ENCODE measurements around the gene RPP40. TPM values are rescaled to one million over a fixed set of nuclear protein-coding genes. Genes with fewer than 3 reads are reported as not detected.
"Not testable (repeated sequence)": the region's sequence is repeated elsewhere in the genome, so short reads cannot be mapped to it uniquely, and the experiment has no call there.

Gene RPP40
- total RNA-seq, 2 donors from 2014 or later = 3.3 to 3.4 TPM

DNA sequence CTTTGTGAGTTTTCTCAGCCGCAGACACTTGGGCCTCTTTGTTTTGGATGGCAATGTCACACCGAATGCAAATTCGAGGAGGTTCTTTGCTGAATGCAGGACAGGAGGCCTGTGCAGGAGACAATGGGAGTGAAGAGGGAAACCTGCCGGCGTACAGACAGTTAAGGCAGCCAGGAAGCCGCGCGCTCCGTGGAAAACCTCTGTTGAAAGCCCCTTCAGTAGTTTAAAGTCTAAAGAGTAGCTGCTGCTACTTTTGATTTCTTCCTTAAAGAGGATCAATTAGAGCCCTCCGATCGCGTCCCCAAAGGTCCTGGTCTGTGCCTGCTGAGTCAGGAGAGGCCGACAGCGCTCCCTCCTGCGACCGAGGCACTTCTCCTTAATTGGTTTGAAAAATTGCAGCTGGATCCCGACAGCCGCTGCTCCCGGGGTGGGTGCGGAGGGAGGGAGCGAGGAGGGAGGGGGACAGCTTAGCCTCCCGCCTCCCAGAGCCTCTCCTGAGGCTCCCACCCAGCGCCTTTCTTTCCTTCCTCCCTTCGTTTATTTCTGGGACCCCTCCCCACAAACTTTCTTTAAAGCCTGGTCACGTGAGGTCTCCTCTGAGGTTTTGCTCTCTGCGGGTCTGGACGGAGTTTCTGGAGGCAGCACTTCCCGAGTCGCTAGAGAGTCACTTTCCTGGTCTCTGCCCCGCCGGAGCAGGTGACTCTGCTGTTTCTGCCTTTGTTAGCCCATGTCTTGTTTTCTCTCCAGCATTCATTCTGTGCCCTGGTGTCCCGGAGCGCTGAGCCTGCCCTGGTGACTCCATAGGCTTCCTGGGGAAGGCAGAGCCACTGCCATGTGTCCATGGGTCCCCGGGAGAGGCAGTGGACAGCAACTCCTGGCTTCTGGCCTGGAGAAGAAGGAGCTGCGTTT, 22.3 kb upstream of the RPP40 start:
- DNase-seq (peak; percentile 57 to 65), ATAC-seq (peak; percentile 75)
- intact Hi-C loops (cut with DNase I, micrococcal nuclease) = no loop called here

DNA sequence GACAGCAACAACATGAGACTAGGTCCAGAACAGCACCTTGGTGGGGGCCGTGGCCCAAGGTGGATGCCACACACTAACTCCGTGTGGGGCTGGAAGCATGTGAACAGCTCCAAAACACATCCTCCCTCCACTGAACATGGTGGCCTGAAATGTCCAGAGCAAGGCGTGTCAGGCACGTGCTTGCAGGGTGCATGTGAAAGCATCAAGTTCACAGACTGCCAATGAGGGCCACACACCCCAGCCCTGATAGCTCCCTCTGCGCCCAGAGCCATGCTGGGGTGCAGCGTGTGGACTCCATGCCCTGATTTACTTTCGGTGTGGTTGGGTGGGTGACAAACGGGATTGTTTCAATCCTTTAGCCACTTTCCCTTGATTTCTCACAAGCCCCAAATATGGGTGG, 20.1 kb upstream of the RPP40 start:
- intact Hi-C loops (cut with DNase I, micrococcal nuclease) = no loop called here
- DNase-seq = no peak
- no peak for ATAC-seq

DNA sequence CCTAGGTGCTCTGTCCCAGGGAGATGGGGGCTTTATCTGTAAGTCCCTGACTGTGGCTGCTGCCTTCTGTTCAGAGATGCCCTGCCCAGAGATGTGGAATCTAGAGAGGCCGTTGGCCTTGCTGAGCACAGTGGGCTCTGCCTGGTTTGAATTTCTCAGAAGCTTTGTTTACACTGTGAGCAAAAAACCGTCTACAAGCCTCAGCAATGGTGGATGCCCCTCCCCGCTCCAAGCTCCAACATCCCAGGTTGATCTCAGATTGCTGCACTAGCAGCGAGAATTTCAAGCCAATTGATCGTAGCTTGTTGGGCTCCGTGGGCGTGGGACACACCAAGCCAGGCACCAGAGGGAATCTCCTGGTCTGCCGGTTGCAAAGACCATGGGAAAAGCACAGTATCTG, 16.3 kb upstream of the RPP40 start:
- ATAC-seq = no peak
- intact Hi-C loops (cut with DNase I, micrococcal nuclease) = no loop called here

DNA sequence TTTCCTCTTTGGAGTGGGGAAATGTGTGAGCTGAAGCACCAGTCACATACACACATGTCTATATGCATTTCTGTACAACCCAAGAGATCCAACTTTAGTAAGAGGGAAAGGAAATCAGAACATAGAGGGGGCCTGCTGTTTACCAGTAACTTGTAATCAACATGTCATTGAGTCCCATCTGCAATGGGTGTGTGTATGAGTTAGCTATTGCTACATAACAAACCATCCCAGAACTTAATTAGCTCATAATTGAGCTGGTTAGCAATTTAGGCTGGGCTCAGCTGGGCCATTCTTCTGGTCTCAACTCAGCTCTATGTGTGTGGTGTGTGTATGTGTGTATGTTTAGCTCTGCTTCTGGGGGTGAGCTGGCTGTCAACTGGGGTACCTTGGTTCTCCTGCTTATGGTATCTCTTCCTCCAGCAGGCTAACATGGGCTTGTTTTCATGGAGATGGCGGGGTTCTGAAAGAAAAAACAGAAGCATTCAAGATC, 10.3 kb upstream of the RPP40 start:
- ATAC-seq (no peak), DNase-seq (no peak)
- intact Hi-C loops (cut with DNase I, micrococcal nuclease) = no loop called here

More for the DNA sequence above, 16.3 kb upstream of the RPP40 start:
- no peak for DNase-seq

DNA sequence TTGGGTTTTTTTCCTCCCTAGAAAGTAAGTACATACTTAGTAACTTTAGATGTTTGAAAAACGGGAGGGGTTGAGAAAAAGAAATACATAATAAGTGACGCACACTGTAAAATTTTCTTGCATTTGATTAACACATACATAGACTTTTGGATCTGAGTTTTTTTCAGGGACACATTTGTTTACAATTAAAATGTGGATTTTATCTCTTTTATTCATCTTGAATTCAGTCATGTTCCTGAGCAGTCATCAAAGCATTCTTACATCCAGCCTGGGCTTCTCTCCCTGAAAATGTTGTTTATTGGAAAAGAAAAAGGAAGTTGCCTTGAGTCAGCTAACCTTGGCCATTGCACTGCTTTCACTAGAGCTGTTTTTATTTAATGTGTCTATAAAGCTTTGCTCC, 8.7 kb upstream of the RPP40 start:
- intact Hi-C loops (cut with DNase I, micrococcal nuclease) = no loop called here
- DNase-seq = no peak
- no peak for ATAC-seq

DNA sequence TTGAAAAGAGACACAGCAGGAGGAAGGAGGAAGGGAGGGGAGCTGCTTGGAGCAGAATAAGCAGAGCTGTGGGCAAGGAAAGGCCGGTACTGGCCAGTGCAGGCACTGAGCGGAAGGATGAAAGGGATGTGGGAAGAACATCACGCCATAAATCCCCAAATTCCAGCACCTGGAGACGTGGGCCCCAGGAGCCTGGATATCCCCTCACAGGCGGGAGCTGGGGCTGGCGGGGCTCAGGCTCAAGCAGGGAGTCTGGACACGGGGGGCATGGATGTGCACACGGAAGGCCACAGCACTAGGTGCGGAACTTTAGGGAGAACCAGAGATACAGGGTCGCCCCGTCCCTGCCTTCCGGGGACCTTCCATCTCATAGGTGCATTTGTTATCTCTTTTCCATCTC, 7.5 kb upstream of the RPP40 start:
- intact Hi-C loops (cut with DNase I, micrococcal nuclease) = no loop called here
- DNase-seq = no peak
- no peak for ATAC-seq

DNA sequence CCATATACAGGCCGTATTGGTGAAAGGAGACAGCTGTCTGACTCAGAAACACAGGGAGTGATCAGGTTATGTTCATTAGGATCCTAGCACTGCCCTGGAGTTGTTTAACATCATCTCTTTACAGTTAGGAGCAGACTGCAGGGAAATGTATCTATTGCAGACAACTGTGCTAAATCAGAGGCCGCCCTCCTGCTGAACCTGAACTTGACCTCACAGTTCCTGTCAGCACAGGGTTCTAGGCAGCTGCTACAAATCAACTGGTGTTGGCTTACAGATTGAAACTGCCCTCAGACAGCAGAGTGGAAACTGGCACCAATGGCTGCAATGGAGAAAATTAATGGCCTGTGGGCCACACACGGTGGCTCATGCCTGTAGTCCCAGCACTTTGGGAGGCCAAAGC, 3.7 kb upstream of the RPP40 start:
- intact Hi-C loops (cut with DNase I, micrococcal nuclease) = no loop called here
- no peak for ATAC-seq
- no peak for DNase-seq

DNA sequence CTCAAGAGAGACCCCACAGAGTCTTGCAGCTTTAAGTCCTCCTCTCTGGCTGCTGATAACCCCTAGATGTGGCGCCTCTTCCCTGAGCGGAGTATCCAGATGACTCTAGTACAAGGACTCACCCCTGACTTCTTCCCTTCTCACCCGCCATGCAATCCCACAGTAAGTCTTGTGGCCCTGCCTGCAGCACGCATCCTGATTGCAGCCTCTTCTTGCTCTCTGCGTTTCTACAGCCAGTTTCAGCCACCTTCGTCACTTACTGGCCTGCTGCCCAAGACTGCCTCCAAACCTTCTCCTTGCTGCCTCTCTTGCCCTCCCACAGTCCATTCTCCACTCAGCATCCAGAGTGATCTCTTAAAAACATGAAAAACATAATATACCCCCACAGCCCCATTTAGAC, 2.4 kb upstream of the RPP40 start:
- ATAC-seq = no peak
- intact Hi-C loops (cut with DNase I, micrococcal nuclease) = no loop called here

DNA sequence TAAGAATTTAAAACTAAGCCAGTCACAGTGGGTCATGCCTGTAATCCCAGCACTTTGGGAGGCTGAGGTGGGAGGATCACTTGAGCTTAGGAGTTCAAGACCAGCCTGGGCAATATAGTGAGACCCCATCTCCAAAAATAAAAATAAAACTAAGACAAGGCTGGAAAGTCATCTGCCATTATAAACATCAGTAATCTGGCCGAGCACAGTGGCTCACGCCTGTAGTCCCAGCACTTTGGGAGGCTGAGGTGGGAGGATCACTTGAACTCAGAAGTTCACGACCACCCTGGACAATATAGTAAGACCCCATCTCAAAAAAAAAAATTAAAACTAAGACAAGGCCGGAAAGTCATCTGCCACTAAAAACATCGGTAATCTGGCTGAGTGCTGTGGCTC, 1.2 kb upstream of the RPP40 start:
- DNase-seq; intact Hi-C loops (cut with DNase I, micrococcal nuclease); ATAC-seq: not testable (repeated sequence)

More for the DNA sequence above, 2.4 kb upstream of the RPP40 start:
- DNase-seq = no peak

DNA sequence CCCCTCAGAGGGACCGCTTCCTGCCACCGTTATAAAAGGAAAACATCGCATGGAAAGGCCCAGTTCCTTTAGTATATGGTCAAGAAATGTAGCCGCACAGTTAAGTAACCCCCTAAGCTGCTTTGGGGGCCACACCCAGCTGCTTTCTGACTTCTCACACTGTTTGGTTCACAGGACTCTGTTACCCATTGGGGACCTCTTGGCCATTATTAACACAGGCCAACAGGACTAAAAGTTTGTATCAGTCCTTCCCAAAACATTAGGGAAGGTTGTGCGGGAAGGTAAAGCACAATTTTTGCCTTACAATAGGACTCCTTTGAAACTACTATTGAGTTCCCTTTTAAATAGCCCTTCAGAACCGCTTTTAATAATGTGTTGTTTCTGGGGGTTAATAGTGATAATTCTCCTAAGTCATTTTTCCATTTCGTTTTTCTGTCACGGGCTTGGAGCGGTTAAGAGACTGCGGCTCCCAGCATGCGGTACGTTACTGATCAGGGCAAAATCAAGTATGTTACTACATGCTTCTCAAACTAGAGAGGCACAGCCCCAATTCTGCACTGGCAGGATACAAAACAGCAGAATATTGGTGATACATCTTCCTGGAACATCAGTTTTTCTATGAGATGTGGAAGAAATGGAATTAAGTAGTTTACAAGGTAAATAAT, 668 bp upstream of the RPP40 start:
- ATAC-seq (no peak), DNase-seq (no peak)
- intact Hi-C loops (cut with DNase I, micrococcal nuclease) = no loop called here

DNA sequence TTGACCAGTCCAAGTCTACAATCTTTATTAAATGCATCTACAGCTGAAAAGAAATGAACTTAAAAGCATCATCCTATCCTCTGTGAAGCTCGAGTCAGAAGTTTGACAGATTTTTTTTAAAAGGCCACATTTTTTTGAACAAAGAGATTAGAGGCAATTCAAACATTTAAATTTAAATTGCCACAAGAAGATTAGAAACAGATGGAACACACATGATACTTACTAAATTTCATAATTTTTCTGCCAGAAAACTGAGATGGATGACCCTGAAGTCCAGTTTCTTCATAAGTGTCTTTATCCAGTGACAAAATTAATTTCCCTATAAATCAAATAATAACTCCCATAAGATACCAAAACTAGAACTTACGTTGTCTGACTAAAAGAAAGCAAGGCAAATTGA, 4.3 kb downstream of the RPP40 start:
- intact Hi-C loops (cut with DNase I, micrococcal nuclease) = no loop called here
- ATAC-seq (no peak), DNase-seq (no peak)

DNA sequence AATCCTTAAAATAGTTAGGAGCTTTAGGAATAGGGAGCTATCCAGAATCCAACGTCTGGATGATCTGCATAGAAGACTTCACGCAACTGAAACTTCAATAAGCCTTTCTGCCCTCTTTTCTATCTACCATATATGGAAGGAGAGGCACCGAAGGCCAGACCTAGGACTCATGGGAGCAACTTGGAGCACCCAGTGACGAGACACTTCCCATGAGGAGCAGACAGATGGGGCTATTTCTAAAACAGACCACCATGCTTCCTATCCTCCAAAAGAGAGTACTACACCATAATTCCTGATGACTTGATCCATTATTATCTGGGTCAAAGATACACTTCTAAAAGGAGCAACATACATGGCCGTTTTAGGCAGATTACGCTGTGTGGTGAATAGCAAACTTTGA, 6.0 kb downstream of the RPP40 start:
- intact Hi-C loops (cut with DNase I, micrococcal nuclease) = no loop called here
- no peak for ATAC-seq
- DNase-seq = no peak

DNA sequence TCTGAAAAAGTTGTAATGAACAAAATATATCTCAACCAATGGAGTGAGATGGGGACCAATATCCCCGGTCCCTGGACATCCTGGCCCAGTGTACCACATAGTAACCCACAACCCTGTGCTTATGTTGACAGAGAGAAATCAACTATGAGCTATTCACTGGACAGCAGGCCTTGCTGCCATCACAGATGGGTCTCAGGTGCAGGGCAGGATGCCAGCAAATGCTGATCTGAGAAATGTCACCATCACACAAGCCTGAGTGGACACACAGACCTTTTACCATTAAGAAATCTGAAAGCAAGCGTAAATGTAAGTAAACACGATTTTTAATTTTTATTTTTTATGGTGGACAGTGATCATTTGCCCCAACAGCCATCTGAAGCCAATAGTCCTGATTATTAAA, 9.1 kb downstream of the RPP40 start:
- DNase-seq (no peak), ATAC-seq (no peak)
- intact Hi-C loops (cut with DNase I, micrococcal nuclease) = no loop called here

DNA sequence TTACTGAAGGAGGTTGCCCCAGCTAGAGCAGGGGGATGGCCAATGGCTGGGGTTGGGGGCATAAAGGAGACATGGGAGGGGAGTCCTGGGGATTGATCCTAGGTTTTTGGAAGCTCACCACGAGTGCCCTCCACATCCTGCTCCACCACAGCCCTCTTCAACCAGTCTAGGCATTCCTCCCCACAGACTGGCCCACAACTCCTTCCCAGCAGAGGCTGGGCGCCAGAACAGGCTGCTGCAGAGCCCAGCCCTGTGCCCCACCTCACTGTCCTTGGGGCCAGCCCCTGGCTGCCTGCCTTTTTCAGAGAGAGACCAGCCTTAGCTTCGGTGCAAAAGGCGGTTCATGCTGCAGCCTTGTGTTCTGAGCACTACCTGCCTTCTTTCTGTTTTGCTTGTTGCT, 16.4 kb downstream of the RPP40 start:
- DNase-seq (no peak), ATAC-seq (no peak)
- intact Hi-C loops (cut with DNase I, micrococcal nuclease) = no loop called here

DNA sequence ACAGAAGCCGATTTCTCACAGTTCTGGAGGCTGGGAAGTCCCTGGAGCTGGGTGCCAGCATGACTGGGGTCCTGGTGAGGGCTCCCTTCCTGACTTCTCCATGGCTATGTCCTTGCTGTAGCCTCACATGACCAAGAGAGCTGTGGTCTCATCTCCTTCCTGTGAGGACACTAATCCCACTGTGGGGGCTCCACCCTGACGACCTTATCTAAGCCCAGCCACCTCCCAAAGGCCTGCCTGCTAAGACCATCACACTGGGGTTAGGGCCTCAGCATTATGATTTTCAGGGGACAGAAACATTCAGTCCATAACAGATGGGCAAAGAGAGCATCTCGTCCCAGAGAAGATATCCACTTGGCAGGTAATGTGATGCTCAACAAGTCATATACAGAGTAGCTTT, 16.8 kb downstream of the RPP40 start:
- ATAC-seq = no peak
- intact Hi-C loops (cut with DNase I, micrococcal nuclease) = no loop called here
- no peak for DNase-seq

DNA sequence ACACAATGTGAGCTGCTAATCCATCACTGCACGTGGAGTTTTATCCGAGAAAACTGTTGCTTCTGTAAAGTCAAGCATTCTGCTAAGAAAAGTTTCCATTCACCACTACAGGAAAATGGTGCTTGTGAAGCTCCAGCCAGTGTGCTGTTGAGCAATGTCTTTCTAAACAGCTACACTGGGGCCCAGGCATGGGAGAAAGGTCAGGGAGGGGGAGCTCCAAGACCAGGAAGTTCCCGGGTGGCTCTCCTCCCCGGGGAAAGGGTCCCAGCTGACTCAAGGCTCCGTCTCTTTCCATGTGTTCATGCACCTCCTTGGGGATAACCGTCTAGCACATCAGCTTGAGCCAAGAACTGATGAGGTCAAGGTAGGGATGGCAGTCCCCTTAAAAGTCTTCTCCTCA, 20.5 kb downstream of the RPP40 start:
- intact Hi-C loops (cut with DNase I, micrococcal nuclease) = no loop called here
- no peak for DNase-seq
- no peak for ATAC-seq

DNA sequence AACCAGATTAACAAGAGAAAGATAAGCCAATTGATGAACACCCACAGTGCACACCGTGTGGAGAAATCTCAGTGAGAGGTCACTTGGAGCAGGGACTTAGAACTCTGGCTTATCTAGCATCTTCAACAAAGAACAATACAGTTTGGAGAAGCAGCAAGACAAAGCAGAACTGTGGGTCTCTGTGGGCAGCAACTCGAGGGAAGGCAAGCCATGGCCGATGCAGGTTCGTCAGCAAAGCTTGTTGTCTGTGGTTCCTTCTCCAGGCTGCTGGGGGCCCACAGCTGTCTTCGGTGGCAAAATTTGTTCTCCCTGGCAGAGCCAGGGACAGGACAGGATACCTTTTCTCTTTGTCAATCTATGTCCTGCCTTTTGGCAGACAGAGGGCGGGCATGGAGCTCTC, 22.1 kb downstream of the RPP40 start:
- intact Hi-C loops (cut with DNase I, micrococcal nuclease) = no loop called here
- DNase-seq (no peak), ATAC-seq (no peak)

DNA sequence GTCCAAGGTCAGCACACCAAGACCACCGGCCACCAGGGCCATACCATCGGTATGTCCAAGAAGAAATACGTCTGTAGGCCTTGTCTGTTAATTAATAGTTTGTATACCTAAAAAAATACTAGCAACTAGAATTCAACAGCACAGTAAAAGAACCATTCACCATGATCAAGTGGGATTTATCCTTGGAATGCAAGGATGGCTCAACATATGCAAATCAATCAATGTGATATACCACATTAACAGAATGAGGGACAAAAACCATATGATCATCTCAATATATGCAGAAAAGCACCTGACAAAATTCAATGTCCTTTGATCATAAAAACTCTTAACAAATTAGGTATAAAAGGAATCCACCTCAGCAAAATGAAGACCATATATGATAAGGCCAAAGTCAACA, 24.4 kb downstream of the RPP40 start:
- intact Hi-C loops (cut with DNase I, micrococcal nuclease) = no loop called here
- DNase-seq = no peak
- no peak for ATAC-seq

DNA sequence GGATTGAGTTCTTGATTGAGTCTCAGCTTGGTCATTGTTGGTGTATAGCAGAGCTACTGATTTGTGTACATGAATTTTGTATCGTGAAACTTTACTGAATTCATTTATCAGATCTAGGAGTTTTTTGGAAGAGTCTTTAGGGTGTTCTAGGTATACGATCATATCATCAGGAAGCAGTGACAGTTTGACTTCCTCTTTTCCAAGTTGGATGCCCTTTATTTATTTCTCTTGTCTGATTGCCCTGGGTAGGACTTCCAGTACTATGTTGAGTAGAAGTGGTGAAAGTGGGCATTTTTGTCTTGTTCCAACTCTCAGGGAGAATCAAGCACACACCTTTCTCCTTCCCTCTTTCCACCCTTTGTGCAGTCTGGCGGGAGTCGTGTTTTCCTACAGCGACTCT, 26.4 kb downstream of the RPP40 start:
- DNase-seq = no peak
- no peak for ATAC-seq
- intact Hi-C loops (cut with DNase I, micrococcal nuclease) = no loop called here

DNA sequence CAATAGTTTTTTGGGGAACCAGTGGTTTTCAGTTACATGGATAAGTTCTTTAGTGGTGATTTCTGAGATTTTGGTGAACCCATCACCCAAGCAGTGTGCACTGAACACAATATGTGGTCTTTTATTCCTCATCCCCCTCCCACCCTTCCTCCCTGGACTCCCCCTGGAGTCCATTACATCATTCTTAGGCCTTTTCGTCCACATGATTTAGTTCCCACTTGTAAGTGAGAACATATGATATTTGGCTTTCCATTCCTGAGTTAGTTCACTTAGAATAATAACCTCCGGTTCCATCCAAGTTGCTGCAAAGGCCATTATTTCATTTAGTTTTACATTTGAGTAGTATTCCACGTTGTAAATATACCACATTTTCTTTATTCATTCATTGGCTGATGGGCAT, 28.3 kb downstream of the RPP40 start:
- intact Hi-C loops (cut with DNase I, micrococcal nuclease) = no loop called here
- ATAC-seq (no peak), DNase-seq (no peak)

Data from left colon (tissue), 2 donors.